ENCODE measurements around the gene SIK3.

The SIK3 gene

DNA sequence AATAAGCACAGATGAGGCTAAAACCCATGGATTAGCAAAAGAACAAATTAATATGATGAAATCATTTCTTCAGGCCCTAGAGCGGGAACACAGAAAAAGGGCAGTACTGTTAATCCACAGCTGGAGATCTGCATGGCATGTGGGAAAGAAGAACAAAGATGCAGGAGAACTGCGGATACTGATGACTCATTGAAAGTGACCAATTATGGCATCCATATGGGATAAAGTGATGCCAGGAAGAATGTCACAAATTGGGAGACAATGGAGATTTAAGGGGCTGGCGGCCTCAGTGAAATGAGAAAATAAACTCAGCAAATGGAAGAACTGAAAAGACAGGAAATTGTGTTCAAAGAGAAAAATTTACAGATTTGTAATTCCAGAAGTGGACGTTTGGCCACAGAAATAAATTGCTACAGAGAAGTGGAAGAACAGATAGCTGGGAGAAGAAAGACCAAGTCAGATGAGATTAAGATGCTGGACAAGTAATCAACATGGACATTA is 39.4 kb downstream of the SIK3 start:
- no peaks in the 10 kb centered on the region for H3K9me3 ChIP-seq (ENCODE audit: control extremely low read depth in 1 of 5, control insufficient read depth in 4 of 5, insufficient read depth in 2 of 5, low read depth in 1 of 5, low read length in 4 of 5)
- H3K36me3 ChIP-seq (ENCODE audit: control insufficient read depth in 4 of 4, insufficient read depth in 4 of 4, low read length in 3 of 4), result peaks cover 0 to 5% (median under 1%) of the 10 kb centered on the region in 4 experiments
- 88% methylated on average over 4 of the region's 4 CpGs for WGBS (ENCODE audit: insufficient coverage)
- POLR2A ChIA-PET, result no interaction called here
- no peak overlapping the region for H3K4me3 ChIP-seq (ENCODE audit: control insufficient read depth in 1 of 7, extremely low read depth in 1 of 7, insufficient read depth in 4 of 7, low read depth in 2 of 7, low read length in 6 of 7)
- H3K27me3 ChIP-seq (replicated peaks in 2 of 5; ENCODE audit: control insufficient read depth in 4 of 5, insufficient read depth in 5 of 5, low read length in 4 of 5), result no peaks in the 10 kb centered on the region
- H3K27ac ChIP-seq (ENCODE audit: insufficient read depth in 1 of 2, low read depth in 1 of 2, low read length in 2 of 2, poor library complexity in 1 of 2, severe bottlenecking in 2 of 2), result no peak overlapping the region
- peaks cover 0 to 7% (median 3%) of the 10 kb centered on the region in 4 experiments for H3K4me1 ChIP-seq (ENCODE audit: control extremely low read depth in 1 of 4, control insufficient read depth in 4 of 4, insufficient read depth in 4 of 4, low read length in 3 of 4)
- DNase-seq, result no peak
- CTCF ChIA-PET, result interaction anchor here (1.0 to 1.9 kb wide), 4 partner anchors 11 to 19 kb away, joined by 3 to 6 read pairs (median 4); no protein-coding TSS in a partner anchor

DNA sequence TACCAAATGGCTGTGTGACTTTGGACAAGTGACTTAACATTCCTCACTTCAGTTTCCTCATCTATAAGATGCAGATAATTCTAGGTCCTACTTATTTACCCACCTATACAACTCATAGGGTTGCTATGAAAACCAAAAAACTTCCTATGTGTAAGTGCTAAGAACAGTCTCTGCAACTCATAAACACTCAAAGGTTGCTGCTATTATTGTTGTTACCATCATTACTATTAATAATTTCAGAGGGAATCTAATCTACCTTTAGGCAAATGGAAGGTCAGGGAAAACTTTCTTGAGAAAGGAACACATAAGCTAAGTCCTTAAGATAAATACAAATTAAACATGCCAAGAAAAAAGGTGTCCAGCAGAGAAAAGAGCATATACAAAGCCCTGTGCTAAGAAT is 40.5 kb downstream of the SIK3 start:
- CTCF ChIA-PET, result interaction anchor here (1.0 to 1.9 kb wide), 4 partner anchors 12 to 18 kb away, joined by 3 to 6 read pairs (median 3); no protein-coding TSS in a partner anchor
- Histone ChIP-seq H3K4me1 (ENCODE audit: control extremely low read depth in 1 of 4, control insufficient read depth in 4 of 4, insufficient read depth in 4 of 4, low read length in 3 of 4) (no peaks in the 10 kb centered on the region), H3K36me3 (ENCODE audit: control insufficient read depth in 4 of 4, insufficient read depth in 4 of 4, low read length in 3 of 4) (peaks cover 0 to 5% (median under 1%) of the 10 kb centered on the region in 4 experiments), H3K4me3 (ENCODE audit: control insufficient read depth in 1 of 7, extremely low read depth in 1 of 7, insufficient read depth in 4 of 7, low read depth in 2 of 7, low read length in 6 of 7) (no peak overlapping the region), H3K27ac (ENCODE audit: insufficient read depth in 1 of 2, low read depth in 1 of 2, low read length in 2 of 2, poor library complexity in 1 of 2, severe bottlenecking in 2 of 2) (no peak overlapping the region), H3K27me3 (replicated peaks in 2 of 5; ENCODE audit: control insufficient read depth in 4 of 5, insufficient read depth in 5 of 5, low read length in 4 of 5) (no peaks in the 10 kb centered on the region), H3K9me3 (ENCODE audit: control extremely low read depth in 1 of 5, control insufficient read depth in 4 of 5, insufficient read depth in 2 of 5, low read depth in 1 of 5, low read length in 4 of 5) (no peaks in the 10 kb centered on the region)
- DNase-seq, result no peak
- POLR2A ChIA-PET, result interaction anchor here (0.6 kb wide), 1 partner anchor 1863 kb away, joined by 3 read pairs; no protein-coding TSS in a partner anchor

DNA sequence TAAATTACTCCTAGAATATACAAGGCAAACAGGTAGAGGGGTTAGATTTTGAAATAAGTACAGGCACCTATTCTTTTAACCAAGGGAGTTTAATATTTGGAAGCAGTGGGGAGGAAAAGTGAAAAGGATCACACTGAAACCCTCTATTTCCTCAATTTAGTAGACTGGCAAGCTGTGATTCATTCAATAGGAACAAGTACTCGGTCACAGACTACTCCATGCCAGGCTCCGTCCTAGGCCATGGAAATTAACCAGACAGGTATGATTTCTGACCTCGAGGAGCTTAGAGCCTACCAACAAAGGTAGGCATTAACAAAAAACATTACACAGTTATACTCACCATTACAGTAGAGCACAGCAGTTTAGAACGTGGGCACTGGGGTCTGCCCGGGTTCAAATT is 40.9 kb downstream of the SIK3 start:
- DNase-seq, result no peak
- 90% methylated on average over 5 of the region's 5 CpGs for WGBS (ENCODE audit: insufficient coverage)
- Histone ChIP-seq H3K27ac (ENCODE audit: insufficient read depth in 1 of 2, low read depth in 1 of 2, low read length in 2 of 2, poor library complexity in 1 of 2, severe bottlenecking in 2 of 2) (no peak overlapping the region), H3K4me1 (ENCODE audit: control extremely low read depth in 1 of 4, control insufficient read depth in 4 of 4, insufficient read depth in 4 of 4, low read length in 3 of 4) (no peaks in the 10 kb centered on the region), H3K4me3 (ENCODE audit: control insufficient read depth in 1 of 7, extremely low read depth in 1 of 7, insufficient read depth in 4 of 7, low read depth in 2 of 7, low read length in 6 of 7) (no peak overlapping the region), H3K36me3 (ENCODE audit: control insufficient read depth in 4 of 4, insufficient read depth in 4 of 4, low read length in 3 of 4) (peaks cover 0 to 5% (median under 1%) of the 10 kb centered on the region in 4 experiments), H3K9me3 (ENCODE audit: control extremely low read depth in 1 of 5, control insufficient read depth in 4 of 5, insufficient read depth in 2 of 5, low read depth in 1 of 5, low read length in 4 of 5) (no peaks in the 10 kb centered on the region), H3K27me3 (replicated peaks in 2 of 5; ENCODE audit: control insufficient read depth in 4 of 5, insufficient read depth in 5 of 5, low read length in 4 of 5) (no peaks in the 10 kb centered on the region)
- POLR2A ChIA-PET, result interaction anchor here (0.5 to 0.6 kb wide), 2 partner anchors 18 to 1864 kb away, joined by 3 to 5 read pairs; no protein-coding TSS in a partner anchor
- CTCF ChIA-PET, result interaction anchor here (1.0 to 1.9 kb wide), 3 partner anchors 12 to 17 kb away, joined by 3 to 6 read pairs (median 3); no protein-coding TSS in a partner anchor

DNA sequence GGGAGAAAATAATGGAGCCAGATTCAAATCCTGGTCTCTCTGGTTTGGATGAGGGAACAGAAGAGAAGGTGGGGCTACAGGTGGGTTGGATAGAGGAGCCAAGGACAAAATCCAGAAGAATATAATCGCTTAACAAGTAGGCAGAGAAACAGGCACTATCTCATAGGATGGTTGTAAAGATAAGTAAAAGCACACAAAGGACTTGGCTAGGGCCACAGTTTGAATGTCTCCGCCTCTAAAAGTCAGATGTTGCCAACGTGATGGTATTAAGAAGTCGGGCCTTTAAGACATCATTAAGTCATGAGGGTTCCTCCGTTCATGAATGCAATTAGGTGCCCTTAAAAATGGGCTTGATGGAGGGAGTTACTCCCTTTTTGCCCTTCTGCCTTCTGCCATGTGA is 42.8 kb downstream of the SIK3 start:
- H3K36me3 ChIP-seq (ENCODE audit: control insufficient read depth in 4 of 4, insufficient read depth in 4 of 4, low read length in 3 of 4), result peaks cover 0 to 2% (median under 1%) of the 10 kb centered on the region in 4 experiments
- H3K27ac ChIP-seq (ENCODE audit: insufficient read depth in 1 of 2, low read depth in 1 of 2, low read length in 2 of 2, poor library complexity in 1 of 2, severe bottlenecking in 2 of 2), result no peak overlapping the region
- POLR2A ChIA-PET, result no interaction called here
- H3K9me3 ChIP-seq (ENCODE audit: control extremely low read depth in 1 of 5, control insufficient read depth in 4 of 5, insufficient read depth in 2 of 5, low read depth in 1 of 5, low read length in 4 of 5), result no peaks in the 10 kb centered on the region
- 98% methylated on average over 5 of the region's 5 CpGs for WGBS (ENCODE audit: insufficient coverage)
- no peaks in the 10 kb centered on the region for H3K4me1 ChIP-seq (ENCODE audit: control extremely low read depth in 1 of 4, control insufficient read depth in 4 of 4, insufficient read depth in 4 of 4, low read length in 3 of 4)
- H3K27me3 ChIP-seq (replicated peaks in 2 of 5; ENCODE audit: control insufficient read depth in 4 of 5, insufficient read depth in 5 of 5, low read length in 4 of 5), result no peaks in the 10 kb centered on the region
- no peak for DNase-seq
- H3K4me3 ChIP-seq (ENCODE audit: control insufficient read depth in 1 of 7, extremely low read depth in 1 of 7, insufficient read depth in 4 of 7, low read depth in 2 of 7, low read length in 6 of 7), result no peak overlapping the region
- CTCF ChIA-PET, result interaction anchor here (1.0 kb wide), 1 partner anchor 130 kb away, joined by 4 read pairs; no protein-coding TSS in a partner anchor

DNA sequence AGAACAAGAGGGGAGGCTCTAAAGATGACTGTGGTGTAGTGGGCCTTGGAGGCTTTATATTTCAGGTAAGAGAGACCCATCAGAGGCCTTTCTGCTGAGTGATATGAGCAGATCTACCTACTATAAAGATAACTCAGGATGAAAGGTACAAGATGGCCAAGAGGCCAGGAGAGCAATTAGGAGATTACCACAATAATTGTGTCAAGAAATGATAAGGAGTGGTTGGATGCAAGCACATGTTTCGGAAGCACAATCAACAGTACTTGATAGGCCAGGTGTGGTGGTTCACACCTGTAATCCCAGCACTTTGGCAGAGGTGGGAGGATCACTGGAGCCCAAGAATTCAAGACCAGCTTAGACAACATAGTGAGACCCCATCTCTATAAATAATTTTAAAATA is 43.8 kb downstream of the SIK3 start:
- no peak overlapping the region for H3K27ac ChIP-seq (ENCODE audit: insufficient read depth in 1 of 2, low read depth in 1 of 2, low read length in 2 of 2, poor library complexity in 1 of 2, severe bottlenecking in 2 of 2)
- CTCF ChIA-PET, result interaction anchor here (0.7 to 1.0 kb wide), 2 partner anchors 9 to 129 kb away, joined by 3 to 4 read pairs; no protein-coding TSS in a partner anchor
- 100% methylated on average over 1 of the region's 1 CpG for WGBS (ENCODE audit: insufficient coverage)

DNA sequence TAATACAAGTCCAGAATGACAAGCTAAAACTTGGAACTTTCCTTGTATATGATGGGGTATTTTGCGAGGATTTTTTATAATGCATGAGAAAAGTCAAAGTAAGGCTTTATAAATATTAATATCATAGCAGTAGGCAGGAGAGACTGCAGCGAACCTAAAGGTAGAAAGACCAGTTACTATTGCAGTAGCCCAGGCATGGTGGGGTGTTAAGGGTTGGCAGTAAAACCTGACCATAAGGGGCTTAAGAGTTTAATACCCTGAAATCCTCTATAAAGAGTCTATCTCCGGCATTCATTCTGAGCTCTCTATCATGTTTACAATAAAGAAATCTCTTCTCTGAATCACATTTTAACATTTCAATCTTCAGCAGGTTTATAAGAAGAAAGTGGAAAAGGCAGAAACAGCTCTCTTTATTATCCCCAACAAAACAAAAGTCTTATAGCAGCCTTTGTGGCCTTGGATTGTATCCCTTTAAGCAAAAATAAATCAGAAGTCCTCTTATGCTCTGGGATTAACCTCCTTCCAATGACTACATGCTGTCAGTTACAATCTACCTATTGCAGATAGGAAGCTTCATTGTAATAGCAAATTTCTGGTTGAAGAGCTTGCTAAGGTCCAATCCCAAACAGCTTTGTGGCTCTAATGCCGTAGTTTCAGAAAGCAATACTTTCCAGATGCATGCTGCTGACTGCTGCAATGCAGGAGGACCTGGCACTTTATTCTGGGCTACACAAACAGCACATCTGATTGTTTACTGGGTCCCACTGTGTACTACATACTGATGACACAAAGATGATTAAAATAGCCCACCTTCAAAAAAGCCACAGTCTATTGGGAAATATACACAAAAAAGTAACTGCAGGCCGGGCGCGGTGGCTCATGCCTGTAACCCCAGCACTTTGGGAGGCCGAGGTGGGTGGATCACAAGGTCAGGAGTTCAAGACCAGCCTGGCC is 45.8 kb downstream of the SIK3 start:
- Histone ChIP-seq H3K27ac (ENCODE audit: insufficient read depth in 1 of 2, low read depth in 1 of 2, low read length in 2 of 2, poor library complexity in 1 of 2, severe bottlenecking in 2 of 2) (no peak overlapping the region), H3K9me3 (ENCODE audit: control extremely low read depth in 1 of 5, control insufficient read depth in 4 of 5, insufficient read depth in 2 of 5, low read depth in 1 of 5, low read length in 4 of 5) (no peaks in the 10 kb centered on the region), H3K27me3 (replicated peaks in 2 of 5; ENCODE audit: control insufficient read depth in 4 of 5, insufficient read depth in 5 of 5, low read length in 4 of 5) (no peaks in the 10 kb centered on the region), H3K4me3 (ENCODE audit: control insufficient read depth in 1 of 7, extremely low read depth in 1 of 7, insufficient read depth in 4 of 7, low read depth in 2 of 7, low read length in 6 of 7) (no peak overlapping the region), H3K4me1 (ENCODE audit: control extremely low read depth in 1 of 4, control insufficient read depth in 4 of 4, insufficient read depth in 4 of 4, low read length in 3 of 4) (no peaks in the 10 kb centered on the region), H3K36me3 (ENCODE audit: control insufficient read depth in 4 of 4, insufficient read depth in 4 of 4, low read length in 3 of 4) (peaks cover 0 to 2% (median under 1%) of the 10 kb centered on the region in 4 experiments)
- ChIA-PET POLR2A (interaction anchor here (1.0 kb wide), 1 partner anchor 11 kb away, joined by 4 read pairs; no protein-coding TSS in a partner anchor), CTCF (interaction anchor here (1.3 to 1.7 kb wide), 3 partner anchors 10 to 80 kb away, joined by 4 read pairs; no protein-coding TSS in a partner anchor)
- DNase-seq, result no peak
- 100% methylated on average over 1 of the region's 8 CpGs for WGBS (ENCODE audit: insufficient coverage)

More for the DNA sequence above, 43.8 kb downstream of the SIK3 start:
- H3K27me3 ChIP-seq (replicated peaks in 2 of 5; ENCODE audit: control insufficient read depth in 4 of 5, insufficient read depth in 5 of 5, low read length in 4 of 5), result no peaks in the 10 kb centered on the region
- no peak overlapping the region for H3K4me3 ChIP-seq (ENCODE audit: control insufficient read depth in 1 of 7, extremely low read depth in 1 of 7, insufficient read depth in 4 of 7, low read depth in 2 of 7, low read length in 6 of 7)
- no peaks in the 10 kb centered on the region for H3K9me3 ChIP-seq (ENCODE audit: control extremely low read depth in 1 of 5, control insufficient read depth in 4 of 5, insufficient read depth in 2 of 5, low read depth in 1 of 5, low read length in 4 of 5)
- no peak for DNase-seq
- H3K36me3 ChIP-seq (ENCODE audit: control insufficient read depth in 4 of 4, insufficient read depth in 4 of 4, low read length in 3 of 4), result peaks cover 0 to 2% (median under 1%) of the 10 kb centered on the region in 4 experiments
- POLR2A ChIA-PET, result no interaction called here
- no peaks in the 10 kb centered on the region for H3K4me1 ChIP-seq (ENCODE audit: control extremely low read depth in 1 of 4, control insufficient read depth in 4 of 4, insufficient read depth in 4 of 4, low read length in 3 of 4)
